Measurements from ENCODE around the gene STARD13. TPM values are rescaled to one million over a fixed set of nuclear protein-coding genes. Genes with fewer than 3 reads are reported as not detected.
A peak's percentile ranks its signal among the peaks of the same experiment; 100 is the strongest.

The STARD13 gene
- total and polyA plus RNA-seq, 2 donors from 2014 or later = 5.1 to 37.2 TPM

DNA sequence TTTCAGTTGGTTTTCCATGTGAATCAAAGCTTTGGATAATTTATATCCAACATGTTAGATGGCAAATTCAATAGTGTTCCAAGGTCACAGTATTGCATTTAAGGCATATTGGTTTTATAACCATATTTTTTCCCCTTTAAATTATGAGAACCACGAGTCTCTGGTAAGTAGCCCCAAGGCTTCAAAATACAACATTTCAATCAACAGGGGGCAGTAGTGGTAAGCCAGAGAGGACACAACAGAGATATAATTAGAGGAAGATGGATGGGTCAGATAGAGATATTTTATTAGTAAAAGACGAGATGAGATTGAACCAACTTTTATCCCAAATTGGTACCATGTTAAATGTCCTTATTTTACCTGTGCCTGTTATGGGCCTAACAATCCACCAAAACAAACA lies 216.2 kb downstream of the STARD13 start:
- H3K4me3 ChIP-seq (ENCODE audit: low read length in 3 of 3) = no peak overlapping the region
- TF ChIP-seq, protein P1, sequence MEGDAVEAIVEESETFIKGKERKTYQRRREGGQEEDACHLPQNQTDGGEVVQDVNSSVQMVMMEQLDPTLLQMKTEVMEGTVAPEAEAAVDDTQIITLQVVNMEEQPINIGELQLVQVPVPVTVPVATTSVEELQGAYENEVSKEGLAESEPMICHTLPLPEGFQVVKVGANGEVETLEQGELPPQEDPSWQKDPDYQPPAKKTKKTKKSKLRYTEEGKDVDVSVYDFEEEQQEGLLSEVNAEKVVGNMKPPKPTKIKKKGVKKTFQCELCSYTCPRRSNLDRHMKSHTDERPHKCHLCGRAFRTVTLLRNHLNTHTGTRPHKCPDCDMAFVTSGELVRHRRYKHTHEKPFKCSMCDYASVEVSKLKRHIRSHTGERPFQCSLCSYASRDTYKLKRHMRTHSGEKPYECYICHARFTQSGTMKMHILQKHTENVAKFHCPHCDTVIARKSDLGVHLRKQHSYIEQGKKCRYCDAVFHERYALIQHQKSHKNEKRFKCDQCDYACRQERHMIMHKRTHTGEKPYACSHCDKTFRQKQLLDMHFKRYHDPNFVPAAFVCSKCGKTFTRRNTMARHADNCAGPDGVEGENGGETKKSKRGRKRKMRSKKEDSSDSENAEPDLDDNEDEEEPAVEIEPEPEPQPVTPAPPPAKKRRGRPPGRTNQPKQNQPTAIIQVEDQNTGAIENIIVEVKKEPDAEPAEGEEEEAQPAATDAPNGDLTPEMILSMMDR (IDR thresholded peaks at IDR 0.05; ENCODE audit: borderline replicate concordance, extremely low read depth, insufficient read depth) = peak; percentile 13
- DNase-seq = no peak
- H3K36me3 ChIP-seq (ENCODE audit: control insufficient read depth in 2 of 3, insufficient read depth in 3 of 3, low read length in 3 of 3) = peaks cover 0 to 2% (median 0%) of the 10 kb centered on the region in 3 donors
- intact Hi-C loops (cut with DNase I) = no loop called here
- no peak for FAIRE-seq
- no peak overlapping the region for H3K27ac ChIP-seq (ENCODE audit: low read depth in 2 of 2, low read length in 2 of 2)
- no peaks in the 10 kb centered on the region for H3K9me3 ChIP-seq (ENCODE audit: control insufficient read depth in 2 of 3, insufficient read depth in 1 of 3, low read length in 3 of 3)
- no peaks in the 10 kb centered on the region for H3K4me1 ChIP-seq (ENCODE audit: control insufficient read depth in 2 of 3, insufficient read depth in 2 of 3, low read depth in 1 of 3, low read length in 3 of 3)
- no peaks in the 10 kb centered on the region for H3K27me3 ChIP-seq (ENCODE audit: control insufficient read depth, insufficient read depth, low read length)
- no peak overlapping the region for H3K9ac ChIP-seq (ENCODE audit: low read length in 3 of 3)

DNA sequence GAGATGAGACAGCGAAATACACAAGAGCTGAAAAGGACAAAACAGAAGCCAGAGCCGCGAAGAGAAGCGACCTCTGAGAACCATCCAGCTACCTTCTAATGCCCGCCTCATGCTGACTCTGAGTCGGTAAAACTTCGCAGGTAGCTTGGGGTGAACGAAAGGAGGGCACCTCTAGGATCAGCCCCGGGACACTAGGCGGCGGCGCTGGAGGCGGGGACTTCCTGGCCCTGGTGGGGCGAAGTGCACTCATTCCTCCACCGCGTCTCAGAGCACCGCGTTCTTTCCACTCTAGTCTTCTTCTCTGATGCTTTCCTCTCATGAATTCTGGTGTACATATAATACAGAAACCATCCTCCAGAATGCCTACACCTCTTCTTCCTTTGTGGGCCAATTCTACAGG lies 219.2 kb downstream of the STARD13 start:
- no peak for FAIRE-seq
- Histone ChIP-seq H3K9me3 (ENCODE audit: control insufficient read depth in 2 of 3, insufficient read depth in 1 of 3, low read length in 3 of 3) (no peaks in the 10 kb centered on the region), H3K27me3 (ENCODE audit: control insufficient read depth, insufficient read depth, low read length) (no peaks in the 10 kb centered on the region), H3K9ac (ENCODE audit: low read length in 3 of 3) (no peak overlapping the region), H3K4me1 (ENCODE audit: control insufficient read depth in 2 of 3, insufficient read depth in 2 of 3, low read depth in 1 of 3, low read length in 3 of 3) (no peaks in the 10 kb centered on the region), H3K4me3 (ENCODE audit: low read length in 3 of 3) (no peak overlapping the region), H3K36me3 (ENCODE audit: control insufficient read depth in 2 of 3, insufficient read depth in 3 of 3, low read length in 3 of 3) (peaks cover 0 to 16% (median 8%) of the 10 kb centered on the region in 3 donors), H3K27ac (ENCODE audit: low read depth in 2 of 2, low read length in 2 of 2) (no peak overlapping the region)
- DNase-seq = no peak
- TF ChIP-seq, protein P1 (IDR thresholded peaks at IDR 0.05; ENCODE audit: borderline replicate concordance, extremely low read depth, insufficient read depth) = no peak
- intact Hi-C loops (cut with DNase I) = no loop called here

DNA sequence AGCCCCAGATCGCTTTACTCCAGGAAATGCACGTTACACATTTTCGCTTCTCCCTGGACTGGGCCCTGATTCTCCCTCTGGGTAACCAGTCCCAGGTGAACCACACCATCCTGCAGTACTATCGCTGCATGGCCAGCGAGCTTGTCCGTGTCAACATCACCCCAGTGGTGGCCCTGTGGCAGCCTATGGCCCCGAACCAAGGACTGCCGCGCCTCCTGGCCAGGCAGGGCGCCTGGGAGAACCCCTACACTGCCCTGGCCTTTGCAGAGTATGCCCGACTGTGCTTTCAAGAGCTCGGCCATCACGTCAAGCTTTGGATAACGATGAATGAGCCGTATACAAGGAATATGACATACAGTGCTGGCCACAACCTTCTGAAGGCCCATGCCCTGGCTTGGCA lies 224.7 kb downstream of the STARD13 start:
- intact Hi-C loops (cut with DNase I) = no loop called here
- TF ChIP-seq, protein P1 (IDR thresholded peaks at IDR 0.05; ENCODE audit: borderline replicate concordance, extremely low read depth, insufficient read depth) = no peak
- no peaks in the 10 kb centered on the region for H3K4me1 ChIP-seq (ENCODE audit: control insufficient read depth in 2 of 3, insufficient read depth in 2 of 3, low read depth in 1 of 3, low read length in 3 of 3)
- DNase-seq (no peak), FAIRE-seq (no peak)
- no peak overlapping the region for H3K4me3 ChIP-seq (ENCODE audit: low read length in 3 of 3)
- H3K36me3 ChIP-seq (ENCODE audit: control insufficient read depth in 2 of 3, insufficient read depth in 3 of 3, low read length in 3 of 3) = peaks cover 0 to 30% (median 13%) of the 10 kb centered on the region in 3 donors
- no peaks in the 10 kb centered on the region for H3K9me3 ChIP-seq (ENCODE audit: control insufficient read depth in 2 of 3, insufficient read depth in 1 of 3, low read length in 3 of 3)
- H3K27me3 ChIP-seq (ENCODE audit: control insufficient read depth, insufficient read depth, low read length) = no peaks in the 10 kb centered on the region
- no peak overlapping the region for H3K9ac ChIP-seq (ENCODE audit: low read length in 3 of 3)
- H3K27ac ChIP-seq (ENCODE audit: low read depth in 2 of 2, low read length in 2 of 2) = no peak overlapping the region

DNA sequence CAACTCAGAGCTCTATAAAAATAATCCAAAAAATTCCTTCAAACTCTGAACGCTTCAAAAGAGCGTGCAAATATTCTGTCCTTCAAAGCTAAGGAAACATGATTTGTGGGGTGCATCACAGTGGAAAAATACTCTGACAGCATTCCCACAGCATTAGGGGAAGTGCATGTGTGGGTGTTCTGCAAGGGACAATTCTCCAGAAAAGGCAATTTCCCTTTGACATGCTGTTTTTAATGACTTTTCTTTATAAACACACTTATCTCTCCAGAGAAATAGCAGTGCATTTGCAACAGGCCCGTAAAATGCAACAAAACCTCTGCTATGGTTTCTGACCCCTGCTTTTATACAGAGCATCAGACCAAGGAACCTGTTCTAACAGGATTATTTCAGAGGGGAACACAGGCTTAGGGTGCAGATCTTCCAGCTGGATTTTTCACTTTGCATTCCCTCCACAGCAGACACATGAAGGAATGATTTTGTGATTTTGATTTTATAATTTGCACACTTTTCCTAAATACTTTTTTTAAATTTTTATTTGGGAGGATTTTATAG lies 226.7 kb downstream of the STARD13 start:
- Histone ChIP-seq H3K9ac (ENCODE audit: low read length in 3 of 3) (no peak overlapping the region), H3K4me1 (ENCODE audit: control insufficient read depth in 2 of 3, insufficient read depth in 2 of 3, low read depth in 1 of 3, low read length in 3 of 3) (no peaks in the 10 kb centered on the region), H3K36me3 (ENCODE audit: control insufficient read depth in 2 of 3, insufficient read depth in 3 of 3, low read length in 3 of 3) (peaks cover 0 to 36% (median 17%) of the 10 kb centered on the region in 3 donors), H3K27me3 (ENCODE audit: control insufficient read depth, insufficient read depth, low read length) (no peaks in the 10 kb centered on the region), H3K27ac (ENCODE audit: low read depth in 2 of 2, low read length in 2 of 2) (no peak overlapping the region), H3K9me3 (ENCODE audit: control insufficient read depth in 2 of 3, insufficient read depth in 1 of 3, low read length in 3 of 3) (no peaks in the 10 kb centered on the region), H3K4me3 (ENCODE audit: low read length in 3 of 3) (no peak overlapping the region)
- DNase-seq (peak in 1 of 5 donors; percentile 67), FAIRE-seq (no peak)
- intact Hi-C loops (cut with DNase I) = no loop called here
- TF ChIP-seq, protein P1 (IDR thresholded peaks at IDR 0.05; ENCODE audit: borderline replicate concordance, extremely low read depth, insufficient read depth) = no peak
